GM12873 (cell line): ENCODE results near the gene CST5.
A peak's percentile ranks its signal among the peaks of the same experiment; 100 is the strongest.

Experiments used
- TF ChIP-seq, protein P1 (sequence below): IDR thresholded peaks from 2 replicates; pipeline ENCODE4 v1.5.1; 2012; ENCODE audit warnings: low read depth, mild to moderate bottlenecking, moderate library complexity, low read length, control low read depth; ENCODE audit not compliant: insufficient read depth; ENCODE audit errors: missing control alignments

Gene CST5

DNA sequence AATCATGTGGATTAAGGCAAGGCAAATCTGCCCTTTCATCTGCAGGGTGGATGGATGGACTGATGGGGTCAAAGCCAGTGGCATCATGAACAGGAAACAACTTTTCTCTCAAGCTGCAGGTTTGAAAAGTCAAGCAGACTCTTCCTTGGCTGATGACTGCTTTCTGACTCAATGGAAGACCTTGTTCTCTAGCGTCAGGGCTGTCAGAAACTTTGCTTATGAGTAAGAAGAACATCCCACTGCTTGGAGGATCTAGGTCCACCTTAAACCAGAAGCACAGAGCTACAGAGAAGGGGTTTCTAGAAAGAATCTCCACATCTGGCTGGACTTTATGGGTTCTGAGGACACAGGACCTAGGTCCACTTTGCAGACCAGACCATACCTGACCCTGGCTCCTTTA lies 36.3 kb upstream of the CST5 start:
- TF ChIP-seq, protein P1, sequence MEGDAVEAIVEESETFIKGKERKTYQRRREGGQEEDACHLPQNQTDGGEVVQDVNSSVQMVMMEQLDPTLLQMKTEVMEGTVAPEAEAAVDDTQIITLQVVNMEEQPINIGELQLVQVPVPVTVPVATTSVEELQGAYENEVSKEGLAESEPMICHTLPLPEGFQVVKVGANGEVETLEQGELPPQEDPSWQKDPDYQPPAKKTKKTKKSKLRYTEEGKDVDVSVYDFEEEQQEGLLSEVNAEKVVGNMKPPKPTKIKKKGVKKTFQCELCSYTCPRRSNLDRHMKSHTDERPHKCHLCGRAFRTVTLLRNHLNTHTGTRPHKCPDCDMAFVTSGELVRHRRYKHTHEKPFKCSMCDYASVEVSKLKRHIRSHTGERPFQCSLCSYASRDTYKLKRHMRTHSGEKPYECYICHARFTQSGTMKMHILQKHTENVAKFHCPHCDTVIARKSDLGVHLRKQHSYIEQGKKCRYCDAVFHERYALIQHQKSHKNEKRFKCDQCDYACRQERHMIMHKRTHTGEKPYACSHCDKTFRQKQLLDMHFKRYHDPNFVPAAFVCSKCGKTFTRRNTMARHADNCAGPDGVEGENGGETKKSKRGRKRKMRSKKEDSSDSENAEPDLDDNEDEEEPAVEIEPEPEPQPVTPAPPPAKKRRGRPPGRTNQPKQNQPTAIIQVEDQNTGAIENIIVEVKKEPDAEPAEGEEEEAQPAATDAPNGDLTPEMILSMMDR: no peak

GRCh38 chr20:23910210-23910609 lies 30.7 kb upstream of the CST5 start:
- TF ChIP-seq, protein P1: no peak

DNA sequence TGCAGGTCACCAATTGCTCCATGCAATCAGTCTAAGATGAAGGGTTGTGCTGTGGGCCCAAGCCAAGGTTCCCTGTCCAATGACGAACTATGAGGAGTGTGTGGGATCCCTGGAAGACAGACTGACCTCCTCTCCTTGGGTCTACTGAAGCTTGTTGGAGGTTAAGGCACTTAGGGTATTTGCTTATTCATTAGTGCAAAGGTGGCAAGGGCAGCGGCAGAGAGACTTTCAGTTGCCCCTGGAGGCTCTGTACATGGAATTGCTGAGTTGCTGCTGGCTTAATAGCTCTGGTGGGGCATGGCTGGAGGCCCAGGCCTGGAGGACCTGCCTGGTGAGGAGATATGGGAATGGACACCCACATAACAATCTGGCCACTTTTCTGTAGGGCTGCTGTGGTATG lies 29.8 kb upstream of the CST5 start:
- TF ChIP-seq, protein P1: no peak

- TF ChIP-seq, protein P1: no peak
Observed at GRCh38 chr20:23907579-23907978, 28.0 kb upstream of the CST5 start.

DNA sequence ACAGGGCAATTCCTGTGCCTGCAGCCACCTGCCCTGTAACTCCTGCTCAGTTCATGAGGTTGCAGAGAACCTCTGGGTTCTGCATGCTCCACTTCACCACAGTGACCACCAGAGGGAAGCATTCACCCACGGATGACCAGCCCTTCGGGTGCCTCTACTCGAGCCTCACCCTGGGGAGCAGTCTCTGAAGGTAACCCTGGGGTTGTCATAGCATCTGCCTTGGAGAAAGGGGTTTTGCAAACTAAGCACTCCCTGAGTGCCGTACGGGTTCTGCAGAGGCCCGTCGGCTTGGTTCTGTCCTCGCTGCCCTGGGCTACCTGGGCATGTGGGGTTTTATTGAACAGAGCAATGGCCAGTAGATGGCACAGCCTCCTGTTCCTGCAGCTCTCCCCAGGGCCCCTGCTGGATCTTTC lies 10.2 kb upstream of the CST5 start:
- TF ChIP-seq, protein P1: peak; percentile 78

GRCh38 chr20:23887856-23888255 lies 8.3 kb upstream of the CST5 start:
- TF ChIP-seq, protein P1: no peak

DNA sequence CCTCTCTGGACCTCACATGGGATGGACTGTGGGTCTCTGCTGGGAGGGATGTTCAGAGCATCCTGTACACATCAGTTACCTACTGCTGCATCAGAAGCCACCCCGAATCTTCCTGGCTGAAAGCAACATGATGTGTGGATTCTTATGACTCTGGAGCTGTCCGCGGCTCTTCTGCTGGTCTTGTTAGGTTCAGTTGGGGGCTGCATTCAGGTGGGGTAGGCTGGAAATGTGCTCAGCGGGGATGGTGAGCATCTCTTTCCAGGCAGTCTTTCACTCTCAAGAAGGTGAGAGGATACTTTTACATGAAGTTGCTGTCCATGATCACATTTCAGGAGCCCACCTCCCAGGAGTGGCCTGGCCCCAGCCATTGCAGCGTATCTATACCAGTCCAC lies 5.2 kb upstream of the CST5 start:
- TF ChIP-seq, protein P1: no peak
